CD4-positive, alpha-beta memory T cell (primary cell): ENCODE results near the gene NLRP13. TPM values are rescaled to one million over a fixed set of nuclear protein-coding genes. Genes with fewer than 3 reads are reported as not detected.

Experiments used
- CTCF ChIA-PET: fragments of 350-600 bp; sonication (Branson Sonifier 250); formaldehyde crosslinking; loops from one replicate; lab custom pipeline; 2021; ENCODE audit warnings: inconsistent platforms; ENCODE audit not compliant: partially characterized antibody; lab: Charles Lee
- POLR2A ChIA-PET: fragments of 350-600 bp; sonication (Branson Sonifier 250); formaldehyde crosslinking; loops from one replicate; lab custom pipeline; 2021; ENCODE audit not compliant: partially characterized antibody; lab: Charles Lee
- DNase-seq, 5 donors: peaks; one replicate each; pipeline versions ENCODE4 v3.0.0 to v3.0.0-alpha.2; 2020 to 2022; ENCODE audit warnings: mixed read lengths in 1 of 5
- H3K27ac ChIP-seq: one replicate; pipeline ENCODE4 v1.7.0; 2013; ENCODE audit warnings: low read depth, low read length
- H3K27me3 ChIP-seq: 2 replicates; pipeline ENCODE4 v1.7.0; 2013; ENCODE audit warnings: mild to moderate bottlenecking, low read length, moderate library complexity; ENCODE audit not compliant: insufficient read depth
- H3K36me3 ChIP-seq: 2 replicates; pipeline ENCODE4 v1.7.0; 2013; ENCODE audit warnings: mild to moderate bottlenecking, low read length, moderate library complexity; ENCODE audit not compliant: insufficient read depth
- H3K4me1 ChIP-seq: 2 replicates; pipeline ENCODE4 v1.7.0; 2013; ENCODE audit warnings: mild to moderate bottlenecking, low read length, moderate library complexity; ENCODE audit not compliant: insufficient read depth
- H3K4me3 ChIP-seq, 2 donors: one replicate each; pipeline ENCODE4 v1.7.0; 2013; ENCODE audit warnings: low read length in 2 of 2, mild to moderate bottlenecking in 1 of 2
- H3K9me3 ChIP-seq, 2 donors: one replicate each; pipeline ENCODE4 v1.7.0; 2013; ENCODE audit warnings: low read length in 2 of 2, control low read depth in 1 of 2; ENCODE audit not compliant: control insufficient read depth in 1 of 2
- H3K27ac Mint-ChIP-seq, 7 donors: one replicate each; pipeline ENCODE4 v1.8.0; 2020 to 2021; ENCODE audit warnings: mixed read lengths in 7 of 7, mild to moderate bottlenecking in 6 of 7, inconsistent platforms in 3 of 7, moderate library complexity in 3 of 7
- H3K27me3 Mint-ChIP-seq, 2 donors: one replicate each; pipeline ENCODE4 v1.8.0; 2020 to 2021; ENCODE audit warnings: mixed read lengths in 2 of 2
- H3K36me3 Mint-ChIP-seq, 2 donors: one replicate each; pipeline ENCODE4 v1.8.0; 2020 to 2021; ENCODE audit warnings: mixed read lengths in 2 of 2, inconsistent platforms in 1 of 2, mild to moderate bottlenecking in 1 of 2
- H3K4me1 Mint-ChIP-seq, 4 donors: one replicate each; pipeline ENCODE4 v1.8.0; 2020 to 2021; ENCODE audit warnings: mixed read lengths in 4 of 4, mild to moderate bottlenecking in 1 of 4
- H3K4me3 Mint-ChIP-seq, 8 donors: one replicate each; pipeline ENCODE4 v1.8.0; 2020 to 2021; ENCODE audit warnings: mixed read lengths in 8 of 8, mild to moderate bottlenecking in 7 of 8, moderate library complexity in 6 of 8, inconsistent platforms in 3 of 8
- H3K9me3 Mint-ChIP-seq, 8 donors: one replicate each; pipeline ENCODE4 v1.8.0; 2020 to 2021; ENCODE audit warnings: mixed read lengths in 8 of 8, mild to moderate bottlenecking in 5 of 8, inconsistent platforms in 3 of 8, moderate library complexity in 1 of 8
- intact Hi-C: fragments of 100-400 bp; cut with micrococcal nuclease; formaldehyde crosslinking; loops from one replicate; pipeline ENCODE4 v1.15.1; 2023
- polyA plus RNA-seq, 2 donors: library from polyadenylated mRNA; unstranded; fragments of 300-500 nt; fragmentation: Illumina TruSeq; gene quantifications; one replicate each; pipeline ENCODE4 v1.2.3, GENCODE V29; 2021
- total RNA-seq, 2 experiments: library from RNA; stranded (reverse); gene quantifications; one replicate each; pipeline ENCODE4 v1.2.3, GENCODE V29; 2021

The NLRP13 gene
- total and polyA plus RNA-seq, 4 experiments from 2014 or later: not detected

- no peaks in the 10 kb centered on the region for H3K36me3 Mint-ChIP-seq
- intact Hi-C loops: no loop called here
- no peaks in the 10 kb centered on the region for H3K9me3 ChIP-seq
- no peak for DNase-seq
- no peak overlapping the region for H3K4me3 Mint-ChIP-seq
- no peaks in the 10 kb centered on the region for H3K27me3 ChIP-seq
- no peak overlapping the region for H3K4me3 ChIP-seq
- ChIA-PET CTCF (no interaction called here), POLR2A (no interaction called here)
- H3K27ac ChIP-seq: no peak overlapping the region
- H3K27me3 Mint-ChIP-seq: peaks cover 2 to 3% of the 10 kb centered on the region in 2 donors
- H3K9me3 Mint-ChIP-seq: peaks cover 0 to 20% (median 4%) of the 10 kb centered on the region in 8 donors
- no peaks in the 10 kb centered on the region for H3K36me3 ChIP-seq
- H3K27ac Mint-ChIP-seq: no peak overlapping the region
- no peaks in the 10 kb centered on the region for H3K4me1 Mint-ChIP-seq
- no peaks in the 10 kb centered on the region for H3K4me1 ChIP-seq
These were observed 29.9 kb downstream of the NLRP13 start for GRCh38 chr19:55902080-55902751.

- Mint-ChIP-seq H3K9me3 (peaks cover 0 to 24% (median 4%) of the 10 kb centered on the region in 8 donors), H3K4me3 (no peak overlapping the region), H3K36me3 (no peaks in the 10 kb centered on the region), H3K27me3 (peaks cover 2 to 3% of the 10 kb centered on the region in 2 donors), H3K27ac (no peak overlapping the region), H3K4me1 (no peaks in the 10 kb centered on the region)
- ChIA-PET CTCF (no interaction called here), POLR2A (no interaction called here)
- intact Hi-C loops: no loop called here
- Histone ChIP-seq H3K27ac (no peak overlapping the region), H3K4me3 (no peak overlapping the region), H3K4me1 (no peaks in the 10 kb centered on the region), H3K27me3 (no peaks in the 10 kb centered on the region), H3K36me3 (no peaks in the 10 kb centered on the region), H3K9me3 (no peaks in the 10 kb centered on the region)
- DNase-seq: no peak
These were observed 30.6 kb downstream of the NLRP13 start for GRCh38 chr19:55901369-55902079.

- Mint-ChIP-seq H3K27ac (no peak overlapping the region), H3K4me3 (no peak overlapping the region), H3K9me3 (peaks cover 0 to 26% (median 7%) of the 10 kb centered on the region in 8 donors), H3K36me3 (no peaks in the 10 kb centered on the region), H3K27me3 (peaks cover 2 to 5% of the 10 kb centered on the region in 2 donors), H3K4me1 (no peaks in the 10 kb centered on the region)
- CTCF ChIA-PET: no interaction called here
- intact Hi-C loops: no loop called here
- Histone ChIP-seq H3K27me3 (no peaks in the 10 kb centered on the region), H3K4me3 (no peak overlapping the region), H3K27ac (no peak overlapping the region), H3K4me1 (no peaks in the 10 kb centered on the region), H3K36me3 (no peaks in the 10 kb centered on the region), H3K9me3 (no peaks in the 10 kb centered on the region)
- POLR2A ChIA-PET: no interaction called here
- no peak for DNase-seq
These were observed 33.2 kb downstream of the NLRP13 start for GRCh38 chr19:55898911-55899310.

GRCh38 chr19:55882626-55883025 lies 49.5 kb downstream of the NLRP13 start:
- H3K4me3 ChIP-seq: no peak overlapping the region
- no peaks in the 10 kb centered on the region for H3K27me3 ChIP-seq
- Mint-ChIP-seq H3K9me3 (peaks cover 0 to 48% (median 15%) of the 10 kb centered on the region in 8 donors), H3K36me3 (peaks cover 0 to 3% of the 10 kb centered on the region in 2 donors), H3K27ac (no peak overlapping the region), H3K27me3 (peaks cover 3 to 8% of the 10 kb centered on the region in 2 donors), H3K4me3 (no peak overlapping the region), H3K4me1 (no peaks in the 10 kb centered on the region)
- ChIA-PET POLR2A (no interaction called here), CTCF (no interaction called here)
- intact Hi-C loops: no loop called here
- no peaks in the 10 kb centered on the region for H3K9me3 ChIP-seq
- no peaks in the 10 kb centered on the region for H3K36me3 ChIP-seq
- no peaks in the 10 kb centered on the region for H3K4me1 ChIP-seq
- H3K27ac ChIP-seq: no peak overlapping the region
- no peak for DNase-seq

- intact Hi-C loops: no loop called here
- no peaks in the 10 kb centered on the region for H3K27me3 ChIP-seq
- Mint-ChIP-seq H3K9me3 (peaks cover 0 to 39% (median 15%) of the 10 kb centered on the region in 8 donors), H3K4me1 (no peaks in the 10 kb centered on the region), H3K4me3 (no peak overlapping the region), H3K27me3 (no peaks in the 10 kb centered on the region), H3K36me3 (peaks cover 0 to 3% of the 10 kb centered on the region in 2 donors), H3K27ac (no peak overlapping the region)
- POLR2A ChIA-PET: no interaction called here
- no peak overlapping the region for H3K4me3 ChIP-seq
- DNase-seq: no peak
- CTCF ChIA-PET: no interaction called here
- no peak overlapping the region for H3K27ac ChIP-seq
- H3K4me1 ChIP-seq: no peaks in the 10 kb centered on the region
- H3K36me3 ChIP-seq: no peaks in the 10 kb centered on the region
- H3K9me3 ChIP-seq: no peaks in the 10 kb centered on the region
These were observed 54.9 kb downstream of the NLRP13 start for GRCh38 chr19:55877211-55877610.

GRCh38 chr19:55870736-55871135 lies 61.4 kb downstream of the NLRP13 start:
- Mint-ChIP-seq H3K4me3 (no peak overlapping the region), H3K36me3 (peaks cover 3 to 7% of the 10 kb centered on the region in 2 donors), H3K27me3 (peaks cover 8 to 12% of the 10 kb centered on the region in 2 donors), H3K9me3 (peaks cover 2 to 35% (median 8%) of the 10 kb centered on the region in 8 donors), H3K4me1 (no peaks in the 10 kb centered on the region), H3K27ac (no peak overlapping the region)
- no peaks in the 10 kb centered on the region for H3K9me3 ChIP-seq
- ChIA-PET POLR2A (no interaction called here), CTCF (no interaction called here)
- no peak for DNase-seq
- no peak overlapping the region for H3K27ac ChIP-seq
- intact Hi-C loops: no loop called here
- no peaks in the 10 kb centered on the region for H3K27me3 ChIP-seq
- no peak overlapping the region for H3K4me3 ChIP-seq
- H3K36me3 ChIP-seq: no peaks in the 10 kb centered on the region
- no peaks in the 10 kb centered on the region for H3K4me1 ChIP-seq

GRCh38 chr19:55867101-55867500 lies 65.0 kb downstream of the NLRP13 start:
- H3K27ac Mint-ChIP-seq: no peak overlapping the region
- Histone ChIP-seq H3K36me3 (no peaks in the 10 kb centered on the region), H3K27me3 (no peaks in the 10 kb centered on the region), H3K9me3 (no peaks in the 10 kb centered on the region), H3K4me1 (no peaks in the 10 kb centered on the region), H3K4me3 (no peak overlapping the region), H3K27ac (no peak overlapping the region)
- H3K4me1 Mint-ChIP-seq: no peaks in the 10 kb centered on the region
- ChIA-PET POLR2A (no interaction called here), CTCF (no interaction called here)
- peaks cover 8 to 12% of the 10 kb centered on the region in 2 donors for H3K27me3 Mint-ChIP-seq
- no peak for DNase-seq
- intact Hi-C loops: no loop called here
- H3K9me3 Mint-ChIP-seq: peaks cover 0 to 30% (median 10%) of the 10 kb centered on the region in 8 donors
- H3K4me3 Mint-ChIP-seq: no peak overlapping the region
- H3K36me3 Mint-ChIP-seq: peaks cover 3 to 7% of the 10 kb centered on the region in 2 donors
